ENCODE data around the gene AGTRAP. TPM values are rescaled to one million over a fixed set of nuclear protein-coding genes. Genes with fewer than 3 reads are reported as not detected.
A peak's percentile ranks its signal among the peaks of the same experiment; 100 is the strongest.

Gene AGTRAP, protein sequence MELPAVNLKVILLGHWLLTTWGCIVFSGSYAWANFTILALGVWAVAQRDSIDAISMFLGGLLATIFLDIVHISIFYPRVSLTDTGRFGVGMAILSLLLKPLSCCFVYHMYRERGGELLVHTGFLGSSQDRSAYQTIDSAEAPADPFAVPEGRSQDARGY
- total RNA-seq: 10 to 100 TPM; 17.5 to 25.0 (median 21.9) TPM
- polyA plus RNA-seq: 23.9 TPM
- long read RNA-seq, donor 1, transcript AGTRAP-203 (5 exons, 1,100 nt): minor isoform, 5 of 35 reads
- long read RNA-seq, donor 1, transcript AGTRAP-201 (5 exons, 1,107 nt): major isoform, 21 of 35 reads
- long read RNA-seq, donor 1, partial matches to known transcripts: 4 of 35 reads
- long read RNA-seq, donor 1, other reads (novel, unspliced or antisense): 4 of 35 reads
- long read RNA-seq, donor 2, transcript AGTRAP-201 (5 exons, 1,107 nt): major isoform, 14 of 21 reads
- long read RNA-seq, donor 2, transcript AGTRAP-203 (5 exons, 1,100 nt): minor isoform, 5 of 21 reads
- long read RNA-seq, donor 2, partial matches to known transcripts: 1 of 21 reads
- long read RNA-seq, donor 2, other reads (novel, unspliced or antisense): 1 of 21 reads
- long read RNA-seq, donor 3, transcript AGTRAP-201 (5 exons, 1,107 nt): major isoform, 57 of 85 reads
- long read RNA-seq, donor 3, transcript AGTRAP-203 (5 exons, 1,100 nt): minor isoform, 7 of 85 reads
- long read RNA-seq, donor 3, partial matches to known transcripts: 7 of 85 reads
- long read RNA-seq, donor 3, other reads (novel, unspliced or antisense): 12 of 85 reads
- long read RNA-seq, donor 4, transcript AGTRAP-201 (5 exons, 1,107 nt): major isoform, 19 of 25 reads
- long read RNA-seq, donor 4, partial matches to known transcripts: 1 of 25 reads
- long read RNA-seq, donor 4, other reads (novel, unspliced or antisense): 1 of 25 reads

GRCh38 chr1:11735854-11736745 lies at the start of gene AGTRAP:
TSS of gene AGTRAP (plus strand) at chr1:11736136. CDS start at chr1:11736209, 73 bp downstream.
- Histone ChIP-seq H3K27me3 (ENCODE audit: control insufficient read depth, insufficient read depth) (no peaks in the 10 kb centered on the region), H3K4me3 (ENCODE audit: low read length) (peak within 1 kb of the TSS; percentile 67), H3K9me3 (ENCODE audit: control insufficient read depth, low read length) (no peaks in the 10 kb centered on the region), H3K4me1 (ENCODE audit: control insufficient read depth, insufficient read depth, low read length) (peaks cover 4% of the 10 kb centered on the region), H3K27ac (ENCODE audit: low read length) (peak within 1 kb of the TSS; percentile 78)
- DNase-seq: peak; percentile 98 to 100 (median 99)
- WGBS: under 1% methylated on average over 59 of the region's 59 CpGs
- ATAC-seq: peak; percentile 92
- intact Hi-C loops (cut with DNase I): loop anchor here in 1 of 4 donors (2.0 kb wide), 1 partner anchor 69 kb away; the partner anchor contains the start of gene MTHFR

DNA sequence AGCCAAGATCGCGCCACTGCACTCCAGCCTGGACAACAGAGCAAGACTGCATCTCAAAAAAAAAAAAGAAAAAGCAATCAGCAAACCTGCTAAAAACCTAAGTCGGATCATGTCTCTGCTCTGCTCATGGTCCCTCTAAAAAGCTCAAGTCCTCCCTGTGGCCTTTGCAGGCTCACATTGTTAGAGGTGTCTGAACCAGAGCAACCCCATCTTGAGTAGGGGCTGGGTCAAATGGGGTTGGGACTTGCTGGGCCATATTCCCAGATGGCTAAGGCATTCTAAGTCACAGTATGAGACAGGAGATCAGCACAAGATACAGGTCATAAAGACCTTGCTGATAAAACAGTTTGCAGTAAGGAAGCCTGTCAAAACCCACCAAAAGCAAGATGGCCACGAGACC lies 47.4 kb upstream of the AGTRAP start:
- Histone ChIP-seq H3K9me3 (ENCODE audit: control insufficient read depth, low read length) (no peaks in the 10 kb centered on the region), H3K27ac (ENCODE audit: low read length) (no peak overlapping the region), H3K4me1 (ENCODE audit: control insufficient read depth, insufficient read depth, low read length) (no peaks in the 10 kb centered on the region), H3K27me3 (ENCODE audit: control insufficient read depth, insufficient read depth) (no peaks in the 10 kb centered on the region), H3K4me3 (ENCODE audit: low read length) (no peak overlapping the region)
- 94% methylated on average over 4 of the region's 4 CpGs for WGBS
- intact Hi-C loops (cut with DNase I): no loop called here
- no peak for ATAC-seq
- peak in 1 of 3 donors; percentile 5 for DNase-seq

GRCh38 chr1:11690397-11691301 lies 45.3 kb upstream of the AGTRAP start:
- no peaks in the 10 kb centered on the region for H3K27me3 ChIP-seq (ENCODE audit: control insufficient read depth, insufficient read depth)
- 5% methylated on average over 64 of the region's 64 CpGs for WGBS
- ATAC-seq: no peak

GRCh38 chr1:11691302-11691914 lies 44.5 kb upstream of the AGTRAP start, which contains the start of gene DRAXIN:
TSS of gene DRAXIN (plus strand) at chr1:11691710. CDS start at chr1:11706259, 14,549 bp downstream.
- no peaks in the 10 kb centered on the region for H3K27me3 ChIP-seq (ENCODE audit: control insufficient read depth, insufficient read depth)

More at GRCh38 chr1:11690397-11691301, 45.3 kb upstream of the AGTRAP start:
- no peak overlapping the region for H3K27ac ChIP-seq (ENCODE audit: low read length)
- no peaks in the 10 kb centered on the region for H3K9me3 ChIP-seq (ENCODE audit: control insufficient read depth, low read length)
- DNase-seq: peak in 1 of 3 donors; percentile 26
- peak overlapping the region; percentile 30 for H3K4me3 ChIP-seq (ENCODE audit: low read length)
- no peaks in the 10 kb centered on the region for H3K4me1 ChIP-seq (ENCODE audit: control insufficient read depth, insufficient read depth, low read length)
- intact Hi-C loops (cut with DNase I): no loop called here

GRCh38 chr1:11691928-11692711 lies 43.8 kb upstream of the AGTRAP start:
- no peak overlapping the region for H3K4me3 ChIP-seq (ENCODE audit: low read length)
- intact Hi-C loops (cut with DNase I): no loop called here

More at GRCh38 chr1:11691302-11691914, 44.5 kb upstream of the AGTRAP start, which contains the start of gene DRAXIN:
- Histone ChIP-seq H3K9me3 (ENCODE audit: control insufficient read depth, low read length) (no peaks in the 10 kb centered on the region), H3K4me3 (ENCODE audit: low read length) (peak within 1 kb of the TSS; percentile 30), H3K27ac (ENCODE audit: low read length) (no peak within 1 kb of the TSS), H3K4me1 (ENCODE audit: control insufficient read depth, insufficient read depth, low read length) (no peaks in the 10 kb centered on the region)
- ATAC-seq (no peak), DNase-seq (peak in 1 of 3 donors; percentile 41)
- WGBS: under 1% methylated on average over 76 of the region's 78 CpGs
- intact Hi-C loops (cut with DNase I): no loop called here

DNA sequence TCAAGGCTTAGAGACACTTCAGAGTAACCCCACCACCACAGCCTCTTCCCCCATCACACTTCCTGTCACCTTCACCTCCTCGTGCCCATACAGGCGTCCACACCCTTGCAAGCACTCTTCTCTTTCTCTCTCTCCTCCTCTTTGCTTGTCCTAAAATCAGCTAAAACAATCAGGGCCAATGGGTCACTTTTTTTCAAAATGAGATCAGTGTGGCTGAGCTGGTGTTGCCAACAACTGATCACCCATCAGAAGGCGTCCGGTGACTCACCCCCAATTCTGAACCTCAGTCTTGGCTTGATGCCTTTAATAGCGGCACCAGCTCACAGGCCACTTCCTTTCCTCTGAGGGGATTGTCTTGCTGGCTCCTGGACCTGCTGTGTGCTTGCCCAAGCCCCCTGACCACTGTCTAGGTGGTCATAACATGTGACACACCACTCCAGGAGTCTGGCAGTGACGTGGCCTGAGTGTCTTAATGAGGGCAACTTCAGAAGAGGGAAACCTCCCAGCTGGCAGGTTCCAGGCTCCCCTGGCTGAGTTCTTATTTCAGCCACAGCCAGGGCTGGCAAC lies 42.8 kb upstream of the AGTRAP start:
- ATAC-seq (peak in 1 of 2 donors; percentile 54), DNase-seq (no peak)
- Histone ChIP-seq H3K9me3 (ENCODE audit: control insufficient read depth, low read length) (no peaks in the 10 kb centered on the region), H3K27ac (ENCODE audit: low read length) (no peak overlapping the region), H3K4me3 (ENCODE audit: low read length) (no peak overlapping the region), H3K4me1 (ENCODE audit: control insufficient read depth, insufficient read depth, low read length) (no peaks in the 10 kb centered on the region), H3K27me3 (ENCODE audit: control insufficient read depth, insufficient read depth) (no peaks in the 10 kb centered on the region)
- 19% methylated on average over 6 of the region's 6 CpGs for WGBS
- intact Hi-C loops (cut with DNase I): no loop called here

More at GRCh38 chr1:11691928-11692711, 43.8 kb upstream of the AGTRAP start:
- Histone ChIP-seq H3K27ac (ENCODE audit: low read length) (no peak overlapping the region), H3K9me3 (ENCODE audit: control insufficient read depth, low read length) (no peaks in the 10 kb centered on the region), H3K4me1 (ENCODE audit: control insufficient read depth, insufficient read depth, low read length) (no peaks in the 10 kb centered on the region), H3K27me3 (ENCODE audit: control insufficient read depth, insufficient read depth) (no peaks in the 10 kb centered on the region)
- ATAC-seq: no peak
- no peak for DNase-seq
- WGBS: 3% methylated on average over 64 of the region's 64 CpGs

DNA sequence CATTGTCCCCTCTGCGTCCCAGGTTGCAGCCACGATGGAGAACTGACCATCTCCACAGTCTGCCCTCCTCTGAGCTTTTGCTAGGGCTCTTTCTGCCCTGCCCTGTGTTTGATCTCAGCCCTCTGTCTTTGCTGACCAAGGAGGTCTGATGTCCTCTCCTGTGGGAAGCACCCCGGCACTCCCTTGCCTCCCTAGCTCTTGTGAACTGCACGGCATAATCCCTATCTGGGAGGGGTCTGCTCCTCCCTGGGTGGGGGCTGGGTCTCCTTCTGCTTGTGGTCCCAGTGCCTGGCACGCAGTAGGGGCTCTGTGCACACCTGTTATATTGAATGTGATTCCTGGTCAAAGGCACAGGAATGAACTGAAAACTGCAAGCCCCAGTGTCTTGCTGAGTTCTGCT lies 42.0 kb upstream of the AGTRAP start:
- Histone ChIP-seq H3K4me1 (ENCODE audit: control insufficient read depth, insufficient read depth, low read length) (no peaks in the 10 kb centered on the region), H3K27ac (ENCODE audit: low read length) (no peak overlapping the region), H3K27me3 (ENCODE audit: control insufficient read depth, insufficient read depth) (no peaks in the 10 kb centered on the region), H3K9me3 (ENCODE audit: control insufficient read depth, low read length) (no peaks in the 10 kb centered on the region), H3K4me3 (ENCODE audit: low read length) (no peak overlapping the region)
- intact Hi-C loops (cut with DNase I): no loop called here
- ATAC-seq (no peak), DNase-seq (no peak)
- 46% methylated on average over 5 of the region's 5 CpGs for WGBS

- no peak for DNase-seq
- ATAC-seq: no peak
- no peaks in the 10 kb centered on the region for H3K27me3 ChIP-seq (ENCODE audit: control insufficient read depth, insufficient read depth)
- no peak overlapping the region for H3K4me3 ChIP-seq (ENCODE audit: low read length)
- no peak overlapping the region for H3K27ac ChIP-seq (ENCODE audit: low read length)
- WGBS: 87% methylated on average over 6 of the region's 6 CpGs
- no peaks in the 10 kb centered on the region for H3K4me1 ChIP-seq (ENCODE audit: control insufficient read depth, insufficient read depth, low read length)
- no peaks in the 10 kb centered on the region for H3K9me3 ChIP-seq (ENCODE audit: control insufficient read depth, low read length)
- intact Hi-C loops (cut with DNase I): no loop called here
Observed at GRCh38 chr1:11695861-11696260, 40.1 kb upstream of the AGTRAP start.
